Fibroblast of mammary gland (primary cell): Measurements from ENCODE around the gene IDS.

Source experiments
- DNase-seq: peaks from one replicate; pipeline ENCODE4 v3.0.0-alpha.2; 2010; ENCODE audit warnings: low read depth
- H3K4me3 ChIP-seq: 2 replicates; pipeline ENCODE4 v1.5.1; 2011; ENCODE audit warnings: low read depth, mild to moderate bottlenecking, low read length, moderate library complexity; ENCODE audit not compliant: control insufficient read depth
- CTCF ChIP-seq: conservative IDR thresholded peaks from 2 replicates; pipeline ENCODE4 v1.5.1; 2011; ENCODE audit warnings: low read depth, low read length, inconsistent platforms; ENCODE audit not compliant: control insufficient read depth, insufficient read depth

IDS gene

GRCh38 chrX:149472625-149473024 lies 32.5 kb downstream of the IDS start:
- no peak for TF ChIP-seq CTCF
- H3K4me3 ChIP-seq = no peak overlapping the region
- no peak for DNase-seq

GRCh38 chrX:149471397-149471796 lies 33.7 kb downstream of the IDS start:
- no peak for DNase-seq
- no peak overlapping the region for H3K4me3 ChIP-seq
- TF ChIP-seq CTCF = no peak

GRCh38 chrX:149470955-149471354 lies 34.2 kb downstream of the IDS start:
- TF ChIP-seq CTCF = peak; percentile 68
- DNase-seq = peak; percentile 56
- no peak overlapping the region for H3K4me3 ChIP-seq

GRCh38 chrX:149469406-149469805 lies 35.7 kb downstream of the IDS start:
- TF ChIP-seq CTCF = no peak
- DNase-seq = no peak
- H3K4me3 ChIP-seq = no peak overlapping the region

GRCh38 chrX:149467920-149468319 lies 37.2 kb downstream of the IDS start:
- no peak for TF ChIP-seq CTCF
- no peak for DNase-seq
- H3K4me3 ChIP-seq = no peak overlapping the region

- no peak for TF ChIP-seq CTCF
- no peak for DNase-seq
- H3K4me3 ChIP-seq = no peak overlapping the region
Measured at GRCh38 chrX:149467461-149467860, 37.6 kb downstream of the IDS start.

- no peak for TF ChIP-seq CTCF
- peak; percentile 83 for DNase-seq
Measured at GRCh38 chrX:149462849-149463248, 42.3 kb downstream of the IDS start.

More at GRCh38 chrX:149462849-149463248, 42.3 kb downstream of the IDS start:
- H3K4me3 ChIP-seq = no peak overlapping the region
